Astrocyte (in vitro differentiated cells and primary cell): ENCODE results near the gene PARK7. TPM values are rescaled to one million over a fixed set of nuclear protein-coding genes. Genes with fewer than 3 reads are reported as not detected.

Source experiments
- DNase-seq: peaks from one replicate; pipeline ENCODE4 v3.0.0-alpha.2; 2010; ENCODE audit warnings: low read depth
- FAIRE-seq: peaks from 2 replicates; lab custom pipeline; 2011; peaks lifted over from hg19 to GRCh38; lab: Jason Lieb, UNC
- H2AFZ ChIP-seq: 2 replicates; pipeline ENCODE4 v1.6.0; 2012; ENCODE audit warnings: low read depth, low read length, inconsistent platforms
- H3K27ac ChIP-seq: 2 replicates; pipeline ENCODE4 v1.5.1; 2011; ENCODE audit warnings: low read depth, low read length, inconsistent platforms
- H3K27me3 ChIP-seq: 2 replicates; pipeline ENCODE4 v1.6.0; 2011; ENCODE audit warnings: low read length, inconsistent platforms; ENCODE audit not compliant: insufficient read depth
- H3K36me3 ChIP-seq: 2 replicates; pipeline ENCODE4 v1.5.1; 2011; ENCODE audit warnings: low read length, inconsistent platforms; ENCODE audit not compliant: insufficient read depth
- H3K4me1 ChIP-seq: 2 replicates; pipeline ENCODE4 v1.5.1; 2011; ENCODE audit warnings: low read length, inconsistent platforms; ENCODE audit not compliant: insufficient read depth
- H3K4me2 ChIP-seq: 2 replicates; pipeline ENCODE4 v1.6.0; 2012; ENCODE audit warnings: low read length, inconsistent platforms
- H3K4me3 ChIP-seq: 2 replicates; pipeline ENCODE4 v1.5.1; 2011; ENCODE audit warnings: low read depth, mild to moderate bottlenecking, low read length, inconsistent platforms; ENCODE audit not compliant: insufficient read depth
- H3K79me2 ChIP-seq: 2 replicates; pipeline ENCODE4 v1.6.0; 2012; ENCODE audit warnings: mild to moderate bottlenecking, low read length, inconsistent platforms; ENCODE audit not compliant: insufficient read depth
- H3K9ac ChIP-seq: 2 replicates; pipeline ENCODE4 v1.6.0; 2012; ENCODE audit warnings: mild to moderate bottlenecking, low read length, inconsistent platforms
- H3K9me3 ChIP-seq: 2 replicates; pipeline ENCODE4 v1.5.1; 2012; ENCODE audit warnings: low read depth, mild to moderate bottlenecking, low read length, inconsistent platforms; ENCODE audit not compliant: insufficient read depth
- H4K20me1 ChIP-seq: 2 replicates; pipeline ENCODE4 v1.6.0; 2012; ENCODE audit warnings: low read length, inconsistent platforms; ENCODE audit not compliant: insufficient read depth
- H3K27ac Mint-ChIP-seq: one replicate; pipeline ENCODE4 v1.8.0; 2021; ENCODE audit warnings: mild to moderate bottlenecking, mixed read lengths; ENCODE audit not compliant: unreplicated experiment
- H3K27me3 Mint-ChIP-seq: one replicate; pipeline ENCODE4 v1.8.0; 2021; ENCODE audit warnings: low read depth, mixed read lengths; ENCODE audit not compliant: unreplicated experiment
- H3K36me3 Mint-ChIP-seq: one replicate; pipeline ENCODE4 v1.8.0; 2021; ENCODE audit warnings: low read depth, mixed read lengths; ENCODE audit not compliant: unreplicated experiment
- H3K4me1 Mint-ChIP-seq: one replicate; pipeline ENCODE4 v1.8.0; 2021; ENCODE audit warnings: low read depth, mixed read lengths; ENCODE audit not compliant: unreplicated experiment
- H3K4me3 Mint-ChIP-seq: one replicate; pipeline ENCODE4 v1.8.0; 2021; ENCODE audit warnings: mild to moderate bottlenecking, moderate library complexity, mixed read lengths; ENCODE audit not compliant: unreplicated experiment
- H3K9me3 Mint-ChIP-seq: one replicate; pipeline ENCODE4 v1.8.0; 2021; ENCODE audit warnings: mild to moderate bottlenecking, mixed read lengths; ENCODE audit not compliant: unreplicated experiment
- CTCF ChIP-seq: IDR thresholded peaks from 2 replicates; pipeline ENCODE4 v1.5.1; 2011; ENCODE audit warnings: low read depth, mild to moderate bottlenecking, inconsistent platforms, low read length, moderate library complexity; ENCODE audit not compliant: insufficient read depth
- EZH2 ChIP-seq: IDR thresholded peaks from 2 replicates; pipeline ENCODE4 v1.6.1; 2012; ENCODE audit warnings: mild to moderate bottlenecking, low read length, inconsistent platforms; ENCODE audit not compliant: insufficient read depth
- total RNA-seq: library from RNA; stranded (reverse); gene quantifications from 2 replicates; pipeline ENCODE4 v1.2.1, GENCODE V29; 2021

Gene PARK7
- total RNA-seq, 1 donor from 2014 or later = 282 TPM

- no peak overlapping the region for H3K27ac ChIP-seq
Measured at GRCh38 chr1:8023287-8023994, 61.9 kb downstream of the PARK7 start.

GRCh38 chr1:8023995-8024313 is 62.4 kb downstream of the PARK7 start:
- DNase-seq (no peak), FAIRE-seq (no peak)
- peak overlapping the region; percentile 96 for H3K4me3 Mint-ChIP-seq
- no peaks in the 10 kb centered on the region for H3K27me3 Mint-ChIP-seq
- Histone ChIP-seq H3K4me1 (peaks cover 73% of the 10 kb centered on the region), H3K9ac (peak overlapping the region; percentile 95), H3K4me3 (peak overlapping the region; percentile 98), H3K4me2 (peak overlapping the region; percentile 83), H3K27me3 (no peaks in the 10 kb centered on the region), H2AFZ (no peak overlapping the region), H3K36me3 (no peaks in the 10 kb centered on the region), H3K79me2 (peaks cover 80% of the 10 kb centered on the region), H3K27ac (no peak overlapping the region), H3K9me3 (no peaks in the 10 kb centered on the region), H4K20me1 (peaks cover 65% of the 10 kb centered on the region)
- H3K4me1 Mint-ChIP-seq = peaks cover 60% of the 10 kb centered on the region
- TF ChIP-seq CTCF (no peak), EZH2 (no peak)
- no peak overlapping the region for H3K27ac Mint-ChIP-seq
- H3K36me3 Mint-ChIP-seq = peaks cover 4% of the 10 kb centered on the region
- H3K9me3 Mint-ChIP-seq = no peaks in the 10 kb centered on the region

More at GRCh38 chr1:8023287-8023994, 61.9 kb downstream of the PARK7 start:
- no peaks in the 10 kb centered on the region for H3K9me3 Mint-ChIP-seq
- H3K4me2 ChIP-seq = peak overlapping the region; percentile 83
- H3K79me2 ChIP-seq = peaks cover 85% of the 10 kb centered on the region
- H3K36me3 Mint-ChIP-seq = peaks cover 4% of the 10 kb centered on the region
- H2AFZ ChIP-seq = no peak overlapping the region
- H3K27ac Mint-ChIP-seq = peak overlapping the region; percentile 81
- peak overlapping the region; percentile 98 for H3K4me3 ChIP-seq
- H3K27me3 Mint-ChIP-seq = no peaks in the 10 kb centered on the region
- TF ChIP-seq CTCF (no peak), EZH2 (no peak)
- H3K4me1 ChIP-seq = peaks cover 73% of the 10 kb centered on the region
- DNase-seq (no peak), FAIRE-seq (no peak)
- peak overlapping the region; percentile 95 for H3K9ac ChIP-seq
- H3K36me3 ChIP-seq = no peaks in the 10 kb centered on the region
- no peaks in the 10 kb centered on the region for H3K27me3 ChIP-seq
- no peaks in the 10 kb centered on the region for H3K9me3 ChIP-seq
- H3K4me3 Mint-ChIP-seq = peak overlapping the region; percentile 96
- peaks cover 64% of the 10 kb centered on the region for H3K4me1 Mint-ChIP-seq
- H4K20me1 ChIP-seq = peaks cover 70% of the 10 kb centered on the region

GRCh38 chr1:8024329-8024728 is 62.8 kb downstream of the PARK7 start:
- no peak for TF ChIP-seq CTCF
- no peak for TF ChIP-seq EZH2
- FAIRE-seq = no peak
- H3K36me3 ChIP-seq = no peaks in the 10 kb centered on the region
- Mint-ChIP-seq H3K4me3 (peak overlapping the region; percentile 96), H3K27ac (no peak overlapping the region), H3K36me3 (peaks cover 4% of the 10 kb centered on the region), H3K4me1 (peaks cover 58% of the 10 kb centered on the region), H3K27me3 (no peaks in the 10 kb centered on the region), H3K9me3 (no peaks in the 10 kb centered on the region)
- H3K9me3 ChIP-seq = no peaks in the 10 kb centered on the region
- peak overlapping the region; percentile 95 for H3K9ac ChIP-seq
- H2AFZ ChIP-seq = no peak overlapping the region
- H3K27ac ChIP-seq = no peak overlapping the region
- peaks cover 71% of the 10 kb centered on the region for H3K4me1 ChIP-seq
- peak overlapping the region; percentile 83 for H3K4me2 ChIP-seq
- DNase-seq = no peak
- peaks cover 77% of the 10 kb centered on the region for H3K79me2 ChIP-seq
- peak overlapping the region; percentile 98 for H3K4me3 ChIP-seq
- H4K20me1 ChIP-seq = peaks cover 61% of the 10 kb centered on the region
- H3K27me3 ChIP-seq = no peaks in the 10 kb centered on the region
